ENCODE results near the gene PRKCB.

DNA sequence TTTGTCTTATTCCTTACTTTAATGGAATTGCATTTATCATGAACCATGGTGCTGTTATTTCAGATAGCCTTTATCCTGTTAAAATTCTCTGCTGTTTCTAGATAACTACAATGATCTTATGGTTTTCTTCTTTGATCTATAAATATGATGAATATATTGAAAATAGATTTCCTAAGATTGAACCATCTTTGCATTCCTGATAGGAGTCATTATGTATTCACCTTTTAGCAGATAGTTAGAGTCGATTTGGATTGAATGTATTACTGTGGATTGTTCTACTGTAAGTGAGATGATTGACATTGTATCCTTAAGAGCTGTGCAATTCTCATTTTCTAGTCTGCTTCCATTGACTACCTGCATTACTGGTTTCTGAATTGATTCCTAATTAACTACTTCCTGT is 255.3 kb downstream of the PRKCB start:
- TF ChIP-seq EP300 (IDR thresholded peaks at IDR 0.05) (no peak), POLR2A (IDR thresholded peaks at IDR 0.05) (no peak)
- TF ChIP-seq, protein P1, sequence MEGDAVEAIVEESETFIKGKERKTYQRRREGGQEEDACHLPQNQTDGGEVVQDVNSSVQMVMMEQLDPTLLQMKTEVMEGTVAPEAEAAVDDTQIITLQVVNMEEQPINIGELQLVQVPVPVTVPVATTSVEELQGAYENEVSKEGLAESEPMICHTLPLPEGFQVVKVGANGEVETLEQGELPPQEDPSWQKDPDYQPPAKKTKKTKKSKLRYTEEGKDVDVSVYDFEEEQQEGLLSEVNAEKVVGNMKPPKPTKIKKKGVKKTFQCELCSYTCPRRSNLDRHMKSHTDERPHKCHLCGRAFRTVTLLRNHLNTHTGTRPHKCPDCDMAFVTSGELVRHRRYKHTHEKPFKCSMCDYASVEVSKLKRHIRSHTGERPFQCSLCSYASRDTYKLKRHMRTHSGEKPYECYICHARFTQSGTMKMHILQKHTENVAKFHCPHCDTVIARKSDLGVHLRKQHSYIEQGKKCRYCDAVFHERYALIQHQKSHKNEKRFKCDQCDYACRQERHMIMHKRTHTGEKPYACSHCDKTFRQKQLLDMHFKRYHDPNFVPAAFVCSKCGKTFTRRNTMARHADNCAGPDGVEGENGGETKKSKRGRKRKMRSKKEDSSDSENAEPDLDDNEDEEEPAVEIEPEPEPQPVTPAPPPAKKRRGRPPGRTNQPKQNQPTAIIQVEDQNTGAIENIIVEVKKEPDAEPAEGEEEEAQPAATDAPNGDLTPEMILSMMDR (IDR thresholded peaks at IDR 0.05), result no peak

Data from ovary (tissue), 3 donors.